Activated T-cell treated with anti-CD3 and anti-CD28 coated beads, Interleukin-2, amount 50 U/mL, for 24 hours (primary cell): ENCODE data around the gene OR6C2.
"Not testable (repeated sequence)": the region's sequence is repeated elsewhere in the genome, so short reads cannot be mapped to it uniquely, and the experiment has no call there.

Source experiments
- DNase-seq: peaks from one replicate; pipeline ENCODE4 v3.0.0-alpha.2; 2020
- H3K27ac Mint-ChIP-seq: 2 replicates; pipeline ENCODE4 v1.8.0; 2020; ENCODE audit warnings: mild to moderate bottlenecking, mixed read lengths
- H3K27me3 Mint-ChIP-seq: 2 replicates; pipeline ENCODE4 v1.8.0; 2020; ENCODE audit warnings: mixed read lengths
- H3K36me3 Mint-ChIP-seq: 2 replicates; pipeline ENCODE4 v1.8.0; 2020; ENCODE audit warnings: low read depth, mixed read lengths
- H3K4me1 Mint-ChIP-seq: 2 replicates; pipeline ENCODE4 v1.8.0; 2020; ENCODE audit warnings: low read depth, mixed read lengths
- H3K4me3 Mint-ChIP-seq: 2 replicates; pipeline ENCODE4 v1.8.0; 2020; ENCODE audit warnings: mild to moderate bottlenecking, moderate library complexity, mixed read lengths
- H3K9me3 Mint-ChIP-seq: 2 replicates; pipeline ENCODE4 v1.8.0; 2020; ENCODE audit warnings: mixed read lengths

OR6C2 gene

GRCh38 chr12:55445357-55445756 is 1.5 kb downstream of the OR6C2 start:
- no peaks in the 10 kb centered on the region for H3K36me3 Mint-ChIP-seq
- H3K27ac Mint-ChIP-seq: no peak overlapping the region
- H3K4me3 Mint-ChIP-seq: no peak overlapping the region
- no peak for DNase-seq
- H3K9me3 Mint-ChIP-seq: peaks cover 10% of the 10 kb centered on the region
- H3K27me3 Mint-ChIP-seq: peaks cover 14% of the 10 kb centered on the region
- no peaks in the 10 kb centered on the region for H3K4me1 Mint-ChIP-seq

- peaks cover 16% of the 10 kb centered on the region for H3K27me3 Mint-ChIP-seq
- H3K9me3 Mint-ChIP-seq: peaks cover 3% of the 10 kb centered on the region
- H3K4me3 Mint-ChIP-seq: no peak overlapping the region
- no peaks in the 10 kb centered on the region for H3K4me1 Mint-ChIP-seq
- H3K27ac Mint-ChIP-seq: no peak overlapping the region
- DNase-seq: no peak
- no peaks in the 10 kb centered on the region for H3K36me3 Mint-ChIP-seq
These were observed 2.5 kb downstream of the OR6C2 start for GRCh38 chr12:55446326-55446725.

- H3K9me3 Mint-ChIP-seq: no peaks in the 10 kb centered on the region
- no peaks in the 10 kb centered on the region for H3K36me3 Mint-ChIP-seq
- no peak overlapping the region for H3K27ac Mint-ChIP-seq
- no peaks in the 10 kb centered on the region for H3K4me1 Mint-ChIP-seq
- H3K4me3 Mint-ChIP-seq: no peak overlapping the region
- DNase-seq: no peak
- peaks cover 34% of the 10 kb centered on the region for H3K27me3 Mint-ChIP-seq
These were observed 4.9 kb downstream of the OR6C2 start for GRCh38 chr12:55448825-55449224.

- not testable (repeated sequence) for H3K4me3 Mint-ChIP-seq, H3K36me3 Mint-ChIP-seq, H3K9me3 Mint-ChIP-seq, H3K4me1 Mint-ChIP-seq, H3K27ac Mint-ChIP-seq, DNase-seq
- H3K27me3 Mint-ChIP-seq: peaks cover 48% of the 10 kb centered on the region
These were observed 21.1 kb downstream of the OR6C2 start for GRCh38 chr12:55464926-55465325.

- Mint-ChIP-seq H3K4me3 (no peak overlapping the region), H3K9me3 (no peaks in the 10 kb centered on the region), H3K36me3 (no peaks in the 10 kb centered on the region), H3K27ac (no peak overlapping the region), H3K27me3 (peaks cover 30% of the 10 kb centered on the region), H3K4me1 (no peaks in the 10 kb centered on the region)
- DNase-seq: no peak
These were observed 24.0 kb downstream of the OR6C2 start for GRCh38 chr12:55467836-55468235.

GRCh38 chr12:55469291-55469690 is 25.4 kb downstream of the OR6C2 start:
- peaks cover 25% of the 10 kb centered on the region for H3K27me3 Mint-ChIP-seq
- H3K4me3 Mint-ChIP-seq: no peak overlapping the region
- no peak overlapping the region for H3K27ac Mint-ChIP-seq
- H3K9me3 Mint-ChIP-seq: no peaks in the 10 kb centered on the region
- no peaks in the 10 kb centered on the region for H3K36me3 Mint-ChIP-seq
- no peaks in the 10 kb centered on the region for H3K4me1 Mint-ChIP-seq
- no peak for DNase-seq

- Mint-ChIP-seq H3K4me3 (no peak within 1 kb of the TSS), H3K9me3 (no peaks in the 10 kb centered on the region), H3K27me3 (peaks cover 22% of the 10 kb centered on the region), H3K4me1 (no peaks in the 10 kb centered on the region), H3K27ac (no peak within 1 kb of the TSS), H3K36me3 (no peaks in the 10 kb centered on the region)
- DNase-seq: no peak
These were observed 26.4 kb downstream of the OR6C2 start, which contains the start of gene OR6C70 for GRCh38 chr12:55470088-55470829. Gene OR6C70 (minus strand): TSS chr12:55470138. CDS start chr12:55470138, 0 bp downstream.

GRCh38 chr12:55472264-55472663 is 28.4 kb downstream of the OR6C2 start:
- DNase-seq: no peak
- Mint-ChIP-seq H3K9me3 (no peaks in the 10 kb centered on the region), H3K4me1 (no peaks in the 10 kb centered on the region), H3K4me3 (no peak overlapping the region), H3K27me3 (peaks cover 17% of the 10 kb centered on the region), H3K36me3 (no peaks in the 10 kb centered on the region), H3K27ac (no peak overlapping the region)

- peaks cover 24% of the 10 kb centered on the region for H3K27me3 Mint-ChIP-seq
- H3K4me3 Mint-ChIP-seq, H3K9me3 Mint-ChIP-seq, H3K4me1 Mint-ChIP-seq, H3K27ac Mint-ChIP-seq, H3K36me3 Mint-ChIP-seq, DNase-seq: not testable (repeated sequence)
These were observed 35.3 kb downstream of the OR6C2 start for GRCh38 chr12:55479136-55479535.

- DNase-seq, H3K9me3 Mint-ChIP-seq, H3K4me1 Mint-ChIP-seq, H3K36me3 Mint-ChIP-seq, H3K27ac Mint-ChIP-seq, H3K4me3 Mint-ChIP-seq: not testable (repeated sequence)
- H3K27me3 Mint-ChIP-seq: peaks cover 27% of the 10 kb centered on the region
These were observed 40.4 kb downstream of the OR6C2 start for GRCh38 chr12:55484284-55484683.

GRCh38 chr12:55492078-55492477 is 48.2 kb downstream of the OR6C2 start, which contains the start of gene OR6C68:
Gene OR6C68 (plus strand): TSS chr12:55492378. CDS start chr12:55492378, 0 bp downstream.
- Mint-ChIP-seq H3K36me3 (no peaks in the 10 kb centered on the region), H3K4me1 (no peaks in the 10 kb centered on the region), H3K27me3 (peaks cover 10% of the 10 kb centered on the region), H3K9me3 (no peaks in the 10 kb centered on the region), H3K4me3 (no peak within 1 kb of the TSS), H3K27ac (no peak within 1 kb of the TSS)
- no peak for DNase-seq

- no peaks in the 10 kb centered on the region for H3K9me3 Mint-ChIP-seq
- no peaks in the 10 kb centered on the region for H3K36me3 Mint-ChIP-seq
- no peak overlapping the region for H3K27ac Mint-ChIP-seq
- H3K4me1 Mint-ChIP-seq: no peaks in the 10 kb centered on the region
- H3K27me3 Mint-ChIP-seq: peaks cover 10% of the 10 kb centered on the region
- H3K4me3 Mint-ChIP-seq: no peak overlapping the region
- no peak for DNase-seq
These were observed 51.6 kb downstream of the OR6C2 start for GRCh38 chr12:55495490-55495889.

- H3K27ac Mint-ChIP-seq: no peak overlapping the region
- H3K4me3 Mint-ChIP-seq: no peak overlapping the region
- peaks cover 10% of the 10 kb centered on the region for H3K27me3 Mint-ChIP-seq
- no peaks in the 10 kb centered on the region for H3K4me1 Mint-ChIP-seq
- no peak for DNase-seq
- H3K36me3 Mint-ChIP-seq: no peaks in the 10 kb centered on the region
- no peaks in the 10 kb centered on the region for H3K9me3 Mint-ChIP-seq
These were observed 55.4 kb downstream of the OR6C2 start for GRCh38 chr12:55499231-55499630.

- no peak overlapping the region for H3K4me3 Mint-ChIP-seq
- no peaks in the 10 kb centered on the region for H3K9me3 Mint-ChIP-seq
- no peaks in the 10 kb centered on the region for H3K36me3 Mint-ChIP-seq
- no peak for DNase-seq
- H3K27me3 Mint-ChIP-seq: peaks cover 12% of the 10 kb centered on the region
- no peak overlapping the region for H3K27ac Mint-ChIP-seq
- no peaks in the 10 kb centered on the region for H3K4me1 Mint-ChIP-seq
These were observed 56.0 kb downstream of the OR6C2 start for GRCh38 chr12:55499810-55500252.

GRCh38 chr12:55501601-55502000 is 57.7 kb downstream of the OR6C2 start:
- no peak overlapping the region for H3K4me3 Mint-ChIP-seq
- H3K27ac Mint-ChIP-seq: no peak overlapping the region
- no peaks in the 10 kb centered on the region for H3K9me3 Mint-ChIP-seq
- no peaks in the 10 kb centered on the region for H3K36me3 Mint-ChIP-seq
- H3K27me3 Mint-ChIP-seq: peaks cover 10% of the 10 kb centered on the region
- DNase-seq: no peak
- no peaks in the 10 kb centered on the region for H3K4me1 Mint-ChIP-seq
